NCI-H2029 (cell line): ENCODE measurements around the gene DMRT1.

Source experiments
- DNase-seq: peaks from one replicate; lab custom pipeline; 2025; lab: John Stamatoyannopoulos, UW

Gene DMRT1

GRCh38 chr9:971901-972500, 130.5 kb downstream of the DMRT1 start:
- DNase-seq = no peak

- no peak for DNase-seq
Measured at GRCh38 chr9:972501-973294, 131.2 kb downstream of the DMRT1 start.

GRCh38 chr9:973295-973834, 131.9 kb downstream of the DMRT1 start:
- DNase-seq = no peak

DNA sequence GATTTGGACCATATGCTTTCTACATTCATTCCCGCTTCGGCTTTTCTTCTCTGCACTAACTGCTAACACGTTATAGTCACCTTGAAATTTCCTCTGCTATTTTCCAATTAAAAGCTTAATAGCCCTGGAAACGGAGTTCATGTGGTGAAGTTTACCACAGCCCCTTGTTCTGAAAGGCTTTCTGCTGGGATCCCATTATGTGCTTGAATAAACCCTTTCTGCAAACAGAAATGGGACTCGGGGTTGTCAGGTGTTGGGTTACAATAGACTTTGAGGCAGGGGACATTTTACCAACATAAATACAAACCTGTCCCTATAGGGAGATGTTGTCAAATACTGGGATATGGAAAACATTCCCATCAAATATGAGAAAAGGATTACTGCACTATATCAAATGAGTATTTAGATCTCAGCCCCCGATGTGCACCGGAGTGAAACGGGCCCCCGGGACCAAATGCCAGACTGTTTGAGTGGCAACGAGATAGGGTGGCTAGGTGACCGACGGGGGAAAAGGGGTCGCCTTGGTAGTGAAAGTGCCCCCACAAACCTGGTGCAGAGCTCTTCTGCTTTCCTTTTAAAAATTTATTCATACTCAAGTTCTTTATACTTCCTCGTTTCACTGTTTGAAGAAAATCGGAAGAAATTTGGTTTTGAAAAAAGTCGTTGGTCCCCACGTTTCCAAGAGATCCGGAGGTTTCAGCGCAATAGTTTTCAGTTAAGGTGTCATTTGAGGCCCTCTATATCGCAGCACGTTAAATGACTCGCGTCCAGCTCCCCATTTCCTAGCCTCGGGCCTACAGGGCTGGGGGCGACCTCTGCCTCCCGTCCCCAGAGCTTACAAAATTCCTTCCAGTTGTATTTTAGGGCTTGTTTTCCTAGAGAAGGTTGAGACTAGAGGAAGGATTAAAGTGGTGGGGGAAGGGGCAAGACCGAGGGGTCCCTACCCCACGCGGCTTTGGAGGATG, 132.8 kb downstream of the DMRT1 start:
- no peak for DNase-seq

GRCh38 chr9:974996-975739, 133.7 kb downstream of the DMRT1 start:
- no peak for DNase-seq

- DNase-seq = no peak
Measured at GRCh38 chr9:975740-976257, 134.3 kb downstream of the DMRT1 start.

DNA sequence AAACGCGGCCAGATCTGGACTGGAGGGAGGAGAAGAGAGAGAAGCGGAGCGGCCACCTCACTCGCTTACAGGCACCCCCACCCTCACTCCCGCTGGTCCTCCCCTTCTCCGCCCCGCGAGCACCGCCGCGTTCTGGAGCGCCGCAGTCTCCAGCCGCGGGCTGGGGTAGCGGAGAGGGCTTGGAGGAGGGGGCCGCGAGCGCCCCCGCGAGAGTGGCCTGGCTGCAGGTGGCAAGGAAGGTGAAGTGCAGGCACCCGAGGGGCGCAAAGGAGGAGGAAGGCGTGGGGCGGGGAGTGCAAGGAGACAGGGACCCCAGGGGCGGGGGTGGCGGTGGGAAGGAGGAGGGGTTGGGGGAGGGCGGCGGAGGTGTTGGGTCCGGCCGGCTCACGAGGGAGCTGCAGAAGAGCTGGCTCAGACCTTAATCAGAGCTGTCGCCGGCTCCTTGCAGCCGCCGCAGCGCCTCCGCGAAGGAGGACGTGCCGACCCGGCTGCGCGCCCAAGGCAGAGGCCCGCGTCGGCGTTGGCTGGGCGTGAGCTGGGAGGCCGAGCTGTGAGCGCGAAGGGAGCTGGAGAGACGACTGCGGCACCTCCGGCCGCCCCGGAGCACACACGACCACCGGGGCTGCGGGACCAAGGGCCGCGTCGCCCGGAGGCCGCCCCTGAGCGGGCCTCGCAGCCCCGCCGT, 134.9 kb downstream of the DMRT1 start, which contains the start of gene DMRT3:
DMRT3 (plus strand) TSS at position 398 of the 685 bp plus-strand sequence. CDS start 347 bp downstream, outside the sequence.
- no peak for DNase-seq

DNA sequence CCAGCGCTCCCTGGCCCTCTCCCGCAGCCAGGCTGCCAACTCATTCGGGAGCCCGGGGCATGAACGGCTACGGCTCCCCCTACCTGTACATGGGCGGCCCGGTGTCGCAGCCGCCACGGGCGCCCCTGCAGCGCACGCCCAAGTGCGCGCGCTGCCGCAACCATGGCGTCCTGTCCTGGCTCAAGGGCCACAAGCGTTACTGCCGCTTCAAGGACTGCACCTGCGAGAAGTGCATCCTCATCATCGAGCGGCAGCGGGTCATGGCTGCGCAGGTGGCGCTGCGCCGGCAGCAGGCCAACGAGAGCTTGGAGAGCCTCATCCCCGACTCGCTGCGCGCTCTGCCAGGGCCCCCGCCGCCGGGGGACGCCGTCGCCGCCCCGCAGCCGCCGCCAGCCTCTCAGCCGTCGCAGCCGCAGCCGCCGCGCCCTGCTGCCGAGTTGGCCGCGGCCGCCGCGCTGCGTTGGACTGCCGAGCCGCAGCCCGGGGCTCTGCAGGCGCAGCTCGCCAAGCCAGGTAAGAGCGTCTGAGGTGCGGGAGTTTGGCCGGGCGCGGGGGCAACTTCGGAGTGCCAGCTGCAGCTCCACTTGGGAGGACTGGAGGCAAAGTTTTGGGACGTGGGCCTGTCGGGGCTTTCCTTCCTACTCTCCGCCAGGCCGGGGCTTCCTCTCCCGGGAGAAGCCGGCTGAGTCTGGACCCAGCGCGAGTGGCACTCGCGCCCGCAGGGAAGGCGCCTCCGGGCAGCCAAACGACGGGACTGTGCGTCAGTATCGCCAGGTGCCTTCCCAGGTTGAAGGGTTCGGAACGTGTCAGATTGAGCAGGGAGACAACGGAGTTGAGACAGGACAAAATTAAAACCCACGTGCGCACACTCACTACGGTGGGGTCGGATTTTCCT, 135.7 kb downstream of the DMRT1 start:
- peak; percentile 48 for DNase-seq

DNA sequence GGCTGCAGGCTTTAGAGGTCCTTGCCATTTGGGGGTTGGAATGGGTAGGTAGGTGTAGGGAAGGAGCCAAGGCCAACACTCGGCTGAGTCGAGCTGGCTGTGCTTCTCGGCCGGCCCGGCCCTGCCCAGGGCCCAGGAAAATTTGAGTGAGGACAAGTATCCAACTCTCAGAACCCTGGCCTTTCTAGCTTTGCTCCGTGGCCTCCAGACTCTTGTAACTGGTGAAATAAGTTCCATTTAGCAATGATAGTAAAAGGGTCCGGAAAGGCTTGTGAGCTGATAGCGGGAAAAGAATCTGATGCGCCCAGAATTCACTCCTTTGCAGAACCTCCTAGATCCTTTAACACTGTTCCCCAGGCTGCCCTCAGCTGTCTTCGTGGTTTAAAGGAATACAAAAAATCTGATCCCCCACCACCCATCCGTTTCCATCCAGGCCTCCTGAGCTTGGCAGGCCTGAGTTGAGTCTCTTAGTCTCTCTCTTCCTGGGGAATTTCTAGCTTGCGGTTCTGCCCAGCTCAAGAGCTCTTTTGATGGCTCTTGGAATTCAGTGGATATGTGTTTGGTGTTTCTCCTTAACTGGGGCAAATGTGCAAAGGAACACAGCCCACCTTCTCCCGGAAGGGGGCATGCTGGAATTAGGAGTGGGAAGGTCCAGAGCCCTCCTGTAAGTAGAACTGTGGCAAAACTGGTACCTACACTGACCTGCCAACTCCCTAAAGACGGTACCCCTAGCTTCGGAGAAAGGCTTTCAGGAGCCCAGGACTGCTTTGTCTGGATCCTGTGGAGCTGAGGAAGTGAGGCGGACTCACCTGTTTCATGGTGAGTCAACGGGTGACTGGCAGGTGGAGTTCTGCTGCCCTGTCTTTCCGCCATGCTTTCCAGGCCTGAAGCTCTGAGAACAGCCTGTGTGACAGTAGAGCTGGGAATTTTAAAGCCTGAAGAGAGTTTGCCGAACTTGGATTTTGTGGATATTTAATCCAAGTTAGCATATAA, 136.6 kb downstream of the DMRT1 start:
- no peak for DNase-seq

GRCh38 chr9:979983-980382, 138.5 kb downstream of the DMRT1 start:
- DNase-seq = no peak

DNA sequence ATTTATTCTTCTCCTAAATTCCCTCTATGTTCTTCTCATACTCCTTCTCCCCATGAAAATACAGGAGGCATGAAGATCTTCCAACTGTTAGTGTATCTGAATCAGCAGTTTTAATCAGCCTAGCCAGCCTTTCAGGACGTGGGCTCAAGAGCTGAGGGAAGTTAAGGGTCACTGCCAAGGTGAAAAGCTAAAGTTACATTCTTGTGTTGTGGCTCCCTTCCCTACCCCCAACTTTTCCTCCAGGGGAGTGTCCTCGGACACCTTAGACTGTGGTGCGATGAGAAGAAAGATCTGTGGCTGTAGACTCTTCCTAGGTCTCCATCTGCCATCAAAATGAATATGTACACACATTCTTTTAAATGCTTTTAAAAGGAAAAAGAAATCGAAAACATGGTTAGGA, 139.1 kb downstream of the DMRT1 start:
- no peak for DNase-seq

DNA sequence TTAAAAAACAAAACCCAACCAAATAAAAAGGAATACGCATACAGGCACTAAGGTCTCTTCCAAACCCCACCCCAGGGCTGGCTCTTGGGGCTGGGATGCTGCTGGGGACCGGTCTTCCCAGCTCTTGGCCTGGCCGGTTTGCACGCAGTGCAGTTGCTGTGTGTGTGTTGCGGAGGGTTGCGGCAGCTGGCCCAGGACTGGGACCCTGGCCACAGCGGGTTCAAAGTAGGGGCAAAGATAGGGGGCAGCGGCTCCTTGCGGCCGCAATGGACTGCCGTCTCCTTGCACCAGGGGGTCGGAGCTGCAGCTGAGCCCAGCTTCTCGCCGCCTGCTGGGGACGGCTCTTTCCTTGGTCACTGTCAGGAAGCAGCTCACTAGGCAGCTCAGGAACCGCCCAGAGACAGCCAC, 140.0 kb downstream of the DMRT1 start:
- no peak for DNase-seq

GRCh38 chr9:982394-983230, 141.1 kb downstream of the DMRT1 start:
- no peak for DNase-seq

GRCh38 chr9:994005-994404, 152.5 kb downstream of the DMRT1 start:
- DNase-seq = no peak

DNA sequence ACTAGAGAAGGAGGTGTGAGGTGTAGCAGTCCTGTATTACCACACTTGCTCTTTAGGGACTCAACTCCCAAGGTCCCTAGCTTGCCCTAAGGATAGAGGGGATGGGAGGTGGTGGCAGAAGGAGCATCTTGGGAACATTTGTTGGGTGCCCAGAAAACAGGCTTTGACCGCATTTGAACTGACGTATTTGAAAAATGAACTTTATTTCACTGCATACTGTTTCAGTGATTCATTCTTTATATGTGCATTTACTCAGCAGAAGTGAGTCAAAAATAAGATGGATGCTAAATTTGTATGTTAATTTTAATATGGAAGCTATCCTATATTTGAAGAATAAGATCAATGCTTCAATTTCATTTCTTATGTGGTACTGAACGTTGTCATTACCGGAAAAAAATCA, 153.7 kb downstream of the DMRT1 start:
- no peak for DNase-seq

DNA sequence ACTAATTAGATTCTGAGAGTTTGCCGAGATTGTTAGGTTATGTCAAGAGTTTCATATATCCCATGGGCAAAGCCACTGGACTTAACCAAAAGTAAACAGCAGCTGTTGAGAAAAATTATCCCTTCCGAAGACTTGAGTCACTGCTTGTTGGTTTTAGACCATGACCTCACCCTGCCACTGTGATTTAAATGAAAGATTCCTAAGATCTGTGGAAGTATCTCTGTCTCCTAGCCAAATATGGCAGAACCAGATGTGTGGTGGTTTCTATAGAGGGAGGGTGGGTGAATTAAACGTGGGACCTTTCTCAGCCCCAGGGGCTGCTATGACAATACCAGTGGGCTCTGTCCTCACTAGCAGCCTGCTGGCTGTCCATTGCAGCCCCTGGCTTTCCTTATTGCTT, 154.3 kb downstream of the DMRT1 start:
- DNase-seq = no peak
